Caki2 (cell line): ENCODE measurements around the gene ARHGEF1. TPM values are rescaled to one million over a fixed set of nuclear protein-coding genes. Genes with fewer than 3 reads are reported as not detected.
A peak's percentile ranks its signal among the peaks of the same experiment; 100 is the strongest.

ENCODE experiments used
- DNase-seq: peaks from one replicate; pipeline ENCODE4 v3.0.0-alpha.2; 2015; ENCODE audit warnings: low read depth
- in situ Hi-C: cut with HindIII; loops from 2 replicates; pipeline ENCODE4 v1.10.0; 2016; ENCODE audit warnings: low sequenced_read_pairs, low pct_unique_long_range_greater_than_20kb, mixed read lengths
- total RNA-seq: library from RNA; depleted of rRNA; stranded (reverse); fragments of >200 nt; shearing (Covaris generic); gene quantifications from 2 replicates; pipeline ENCODE4 v1.2.3, GENCODE V29; 2014; ENCODE audit warnings: low replicate concordance; rRNA removed

The ARHGEF1 gene
- total RNA-seq, result 43.6 and 48.7 TPM in 2 replicates

- in situ Hi-C loops, result no loop called here
Measured at GRCh38 chr19:41882568-41883462, at the start of gene ARHGEF1. Gene ARHGEF1, plus strand, starts transcription at chr19:41883184. Its CDS starts 4,899 bp downstream, at chr19:41888083.

GRCh38 chr19:41837981-41838708 lies 44.8 kb upstream of the ARHGEF1 start:
- in situ Hi-C loops, result no loop called here
- DNase-seq, result no peak

More at GRCh38 chr19:41882568-41883462, at the start of gene ARHGEF1:
- DNase-seq, result no peak

DNA sequence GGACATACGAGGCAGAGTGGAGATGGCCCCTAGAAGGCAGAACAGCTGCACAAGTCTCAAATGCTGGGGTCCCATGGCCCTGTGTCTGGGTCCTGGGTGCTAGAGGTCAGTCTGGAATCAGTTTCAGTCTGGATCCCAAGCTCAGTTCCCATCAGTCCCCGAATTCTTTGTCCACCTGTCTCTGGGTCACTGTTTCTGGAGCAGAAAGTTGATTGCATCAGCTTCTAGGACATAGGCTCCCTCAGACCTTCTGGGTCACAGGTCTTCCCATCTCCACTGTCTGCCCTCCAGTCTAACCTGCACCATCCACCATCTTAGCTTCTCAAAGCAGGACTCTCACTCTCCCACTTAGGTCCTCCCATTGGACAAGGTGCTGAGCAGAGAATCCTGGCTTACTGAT lies 43.8 kb upstream of the ARHGEF1 start:
- no peak for DNase-seq
- in situ Hi-C loops, result no loop called here

DNA sequence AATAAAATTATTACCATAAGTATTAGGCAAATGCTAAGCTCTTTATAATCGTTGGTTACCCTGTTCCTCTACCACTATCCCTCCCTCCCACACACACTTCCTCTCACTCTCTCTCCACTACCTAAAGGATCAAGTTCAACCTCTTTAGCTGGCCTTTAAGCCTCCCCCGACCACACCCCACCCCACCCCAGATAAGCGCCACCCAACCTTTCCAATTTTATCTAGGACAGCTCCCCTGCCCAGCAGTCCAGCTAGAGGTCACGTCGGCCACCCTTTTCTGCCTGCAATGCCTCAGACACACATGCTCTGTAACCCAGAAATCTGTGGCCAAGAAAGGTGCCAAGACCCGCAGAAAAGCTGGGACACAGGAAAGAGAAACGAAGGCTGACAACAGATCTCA lies 39.6 kb upstream of the ARHGEF1 start:
- in situ Hi-C loops, result no loop called here

GRCh38 chr19:41844601-41845000 lies 38.4 kb upstream of the ARHGEF1 start, which contains the start of gene LYPD4:
Gene LYPD4, minus strand, starts transcription at chr19:41844683. Its CDS starts 5,398 bp downstream, at chr19:41839285.
- no peak for DNase-seq
- in situ Hi-C loops, result no loop called here

More for the DNA sequence above, 39.6 kb upstream of the ARHGEF1 start:
- DNase-seq, result no peak

DNA sequence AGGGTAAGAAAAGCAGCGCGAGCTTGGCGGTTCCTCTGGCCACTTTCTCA lies 38.2 kb upstream of the ARHGEF1 start, which contains the start of gene DMRTC2:
TSS of gene DMRTC2 (plus strand) at position 42 of the 50 bp plus-strand sequence. CDS start 2,387 bp downstream, outside the sequence.
- in situ Hi-C loops, result no loop called here
- DNase-seq, result no peak

- in situ Hi-C loops, result no loop called here
- no peak for DNase-seq
Measured at GRCh38 chr19:41845051-41845590, 37.9 kb upstream of the ARHGEF1 start.

DNA sequence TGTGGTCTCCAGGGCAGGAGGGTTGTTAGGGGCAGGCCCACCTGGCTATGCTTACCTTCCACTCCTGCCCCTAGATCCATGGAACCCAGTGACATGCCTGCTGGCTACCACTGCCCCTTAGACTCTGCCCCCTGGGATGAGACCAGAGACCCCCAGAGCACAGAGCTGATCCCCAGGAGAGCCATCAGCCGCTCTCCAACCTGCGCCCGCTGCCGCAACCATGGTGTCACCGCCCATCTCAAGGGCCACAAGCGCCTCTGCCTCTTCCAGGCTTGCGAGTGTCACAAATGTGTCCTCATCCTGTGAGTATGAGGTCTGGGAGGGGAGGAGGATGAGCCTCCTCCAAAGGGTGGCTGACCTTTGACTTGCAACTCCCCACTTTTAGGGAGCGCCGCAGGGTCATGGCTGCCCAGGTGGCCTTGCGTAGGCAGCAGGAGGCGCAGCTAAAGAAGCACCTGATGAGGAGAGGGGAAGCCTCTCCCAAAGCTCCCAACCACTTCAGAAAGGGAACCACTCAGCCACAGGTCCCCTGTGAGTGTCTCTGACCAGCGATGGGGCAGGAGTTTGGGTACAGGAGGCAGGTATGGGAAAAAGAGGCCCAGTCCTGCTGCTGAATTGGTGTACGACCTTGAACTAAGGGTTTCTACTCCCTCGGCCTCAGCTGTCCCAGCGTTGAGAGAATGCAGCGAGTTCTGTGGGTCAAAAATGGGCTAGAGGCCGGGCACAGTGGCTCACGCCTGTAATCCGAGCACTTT lies 35.5 kb upstream of the ARHGEF1 start:
- in situ Hi-C loops, result no loop called here
- DNase-seq, result no peak

DNA sequence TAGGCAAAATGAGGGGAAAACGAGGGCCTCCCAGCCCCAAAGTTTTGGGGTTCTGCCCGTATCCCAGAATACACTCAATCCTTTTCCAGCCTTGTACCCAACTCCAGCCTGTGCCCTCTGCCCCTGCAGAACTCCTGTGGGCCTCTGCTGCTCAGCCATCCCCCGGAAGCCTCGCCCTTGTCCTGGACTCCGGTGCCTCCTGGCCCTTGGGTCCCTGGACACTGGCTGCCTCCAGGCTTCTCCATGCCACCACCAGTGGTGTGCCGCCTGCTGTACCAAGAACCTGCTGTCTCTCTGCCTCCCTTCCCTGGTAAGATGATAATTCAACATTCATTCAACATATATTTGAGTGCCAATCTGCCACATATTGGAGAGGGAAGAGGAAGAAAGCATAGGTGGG lies 34.3 kb upstream of the ARHGEF1 start:
- in situ Hi-C loops, result no loop called here
- no peak for DNase-seq

DNA sequence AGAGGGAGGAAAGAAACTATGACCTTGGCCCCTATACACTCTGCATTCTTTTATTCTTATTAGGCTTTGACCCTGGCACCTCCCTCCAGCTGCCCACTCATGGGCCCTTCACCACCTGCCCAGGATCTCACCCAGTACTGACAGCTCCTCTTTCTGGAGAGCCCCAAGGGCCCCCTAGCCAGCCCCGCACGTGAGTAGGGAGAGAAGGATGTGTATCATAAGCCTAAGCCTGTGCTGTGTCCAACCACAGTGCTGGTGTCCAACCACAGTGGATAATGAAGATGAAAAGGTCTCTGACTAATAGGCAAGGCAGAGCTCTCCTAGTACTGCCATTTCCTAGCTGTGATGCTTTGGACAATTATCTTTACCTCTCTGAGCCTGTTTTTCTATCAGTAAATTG lies 33.9 kb upstream of the ARHGEF1 start:
- no peak for DNase-seq
- in situ Hi-C loops, result no loop called here

DNA sequence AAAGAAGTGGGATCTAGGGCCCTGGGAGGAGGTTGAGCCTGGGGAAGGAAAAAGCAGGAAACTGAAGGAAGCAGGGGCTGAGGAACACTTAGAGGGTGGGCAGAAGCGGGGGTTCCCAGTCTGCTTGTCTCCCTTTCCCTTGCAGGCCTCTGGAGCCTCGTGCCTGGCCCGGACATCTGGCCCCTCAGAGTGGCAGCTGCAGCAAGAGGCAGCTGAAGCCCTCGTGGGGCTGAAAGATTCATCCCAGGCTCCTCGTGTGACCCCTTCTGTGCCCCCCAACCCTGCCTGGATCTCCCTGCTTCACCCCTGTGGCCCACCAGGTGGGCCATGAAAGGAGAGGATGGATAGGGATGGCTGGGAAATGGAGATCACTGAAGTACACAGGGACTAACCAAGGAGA lies 32.6 kb upstream of the ARHGEF1 start:
- in situ Hi-C loops, result no loop called here

DNA sequence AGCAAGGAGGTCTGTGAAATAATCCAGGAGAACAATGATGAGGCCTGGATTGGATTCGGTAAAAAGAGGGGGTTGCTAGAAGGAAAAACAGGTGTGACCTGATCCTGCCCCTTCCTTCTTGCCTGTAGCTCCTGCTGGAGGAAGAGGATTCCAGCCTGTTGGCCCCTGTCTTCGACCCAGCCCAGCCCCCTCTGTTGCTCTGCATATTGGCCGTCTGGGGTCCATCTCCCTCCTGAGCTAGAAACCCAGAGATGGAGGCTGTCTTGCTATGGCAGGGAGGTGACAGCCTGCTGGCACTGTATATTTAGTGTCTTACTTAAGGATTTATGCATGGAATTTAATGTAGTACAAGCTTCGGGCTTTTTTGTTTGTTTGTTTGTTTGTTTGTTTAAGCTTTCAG lies 31.5 kb upstream of the ARHGEF1 start:
- in situ Hi-C loops, result no loop called here

More for the DNA sequence above, 32.6 kb upstream of the ARHGEF1 start:
- DNase-seq, result no peak

DNA sequence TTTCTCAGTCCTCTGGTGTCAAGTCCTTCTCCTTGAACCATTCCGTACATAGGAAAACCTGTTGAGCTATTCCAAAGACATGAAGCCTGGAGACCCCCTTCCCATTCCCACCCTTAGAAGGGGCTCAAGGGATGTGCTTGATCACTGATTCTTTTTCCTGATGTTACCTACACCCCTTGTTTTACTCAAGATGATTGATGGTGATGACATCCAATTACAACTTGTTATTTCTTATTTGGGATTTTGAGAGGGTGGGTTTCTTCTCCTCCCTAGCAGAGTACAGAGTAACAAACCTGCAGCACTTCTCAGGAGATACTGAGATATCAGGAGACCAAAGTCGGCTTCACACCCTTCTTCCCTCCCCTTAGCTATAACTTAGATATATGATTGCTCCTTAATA lies 29.6 kb upstream of the ARHGEF1 start:
- in situ Hi-C loops, result no loop called here
- no peak for DNase-seq

More for the DNA sequence above, 31.5 kb upstream of the ARHGEF1 start:
- no peak for DNase-seq

GRCh38 chr19:41853768-41854167 lies 29.2 kb upstream of the ARHGEF1 start:
- no peak for DNase-seq
- in situ Hi-C loops, result no loop called here

DNA sequence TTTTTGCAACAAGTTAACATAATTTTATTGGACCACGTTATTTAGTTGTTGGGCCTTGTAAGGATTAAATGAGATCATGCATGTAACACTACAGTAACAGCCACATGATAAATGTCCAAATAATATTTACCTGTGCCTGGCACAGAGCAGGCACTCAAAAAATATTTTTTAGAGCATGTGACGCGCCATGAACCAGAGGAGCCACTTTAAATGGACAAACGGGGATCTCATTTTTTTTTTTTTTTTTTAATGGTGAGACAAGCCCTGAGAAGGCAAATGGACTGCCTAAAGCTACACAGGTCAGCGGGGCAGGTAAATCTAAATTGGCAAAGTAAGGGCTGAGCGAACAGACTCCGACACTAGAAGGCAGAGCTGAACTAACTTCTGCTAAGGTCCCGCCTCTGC lies 23.8 kb upstream of the ARHGEF1 start:
- DNase-seq, result no peak
- in situ Hi-C loops, result no loop called here

GRCh38 chr19:41859618-41860418 lies 23.2 kb upstream of the ARHGEF1 start, which contains the start of gene RPS19:
Gene RPS19, plus strand, starts transcription at chr19:41860255. Its CDS starts 520 bp downstream, at chr19:41860775.
- peak; percentile 100 for DNase-seq
- in situ Hi-C loops, result no loop called here

DNA sequence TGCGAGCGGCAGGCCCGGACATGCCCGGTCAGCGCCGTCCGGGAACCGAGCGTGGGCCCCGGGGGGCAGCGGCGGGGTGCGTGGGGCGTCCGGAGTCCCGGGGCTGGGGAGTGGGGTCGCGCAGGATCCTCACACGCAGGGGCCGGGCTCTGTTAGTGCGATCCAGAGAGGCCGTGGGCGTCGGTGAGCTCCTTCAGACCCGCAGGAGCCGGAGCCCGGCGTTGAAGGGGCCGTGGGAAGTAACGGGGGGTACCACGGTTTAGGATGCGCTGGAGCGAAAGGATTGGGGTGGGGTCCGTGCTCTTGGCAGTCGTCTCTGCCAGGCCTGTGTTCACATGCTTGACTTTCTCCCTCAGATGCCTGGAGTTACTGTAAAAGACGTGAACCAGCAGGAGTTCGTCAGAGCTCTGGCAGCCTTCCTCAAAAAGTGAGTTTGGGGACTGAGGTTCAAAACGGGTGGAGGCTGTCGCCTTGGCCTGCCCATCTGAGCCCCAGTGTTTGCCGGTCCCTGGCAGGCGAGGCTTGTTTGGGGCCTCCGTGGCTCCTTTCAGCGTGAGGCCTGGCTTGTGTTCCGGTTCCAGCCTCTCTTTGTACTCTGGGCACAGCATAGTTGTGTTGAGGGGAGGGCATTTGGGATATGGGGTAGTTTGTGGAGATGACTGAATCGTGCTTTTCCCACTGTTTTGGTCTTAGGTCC lies 22.4 kb upstream of the ARHGEF1 start:
- no peak for DNase-seq
- in situ Hi-C loops, result no loop called here
